IPS-20b (cell line): ENCODE data around the gene SHROOM3.

Experiments used
- H3K27ac ChIP-seq: one replicate; pipeline ENCODE4 v1.5.1; 2013; ENCODE audit warnings: low read length
- H3K27me3 ChIP-seq: 2 replicates; pipeline ENCODE4 v1.6.1; 2013; ENCODE audit warnings: mild to moderate bottlenecking, low read length, inconsistent platforms; ENCODE audit not compliant: insufficient read depth
- H3K36me3 ChIP-seq: 2 replicates; pipeline ENCODE4 v1.6.1; 2013; ENCODE audit warnings: low read depth, mild to moderate bottlenecking, inconsistent platforms, low read length, moderate library complexity; ENCODE audit not compliant: insufficient read depth
- H3K4me1 ChIP-seq: 2 replicates; pipeline ENCODE4 v1.6.1; 2013; ENCODE audit warnings: mild to moderate bottlenecking, control low read depth, inconsistent platforms, low read length, moderate library complexity; ENCODE audit not compliant: insufficient read depth
- H3K4me3 ChIP-seq: 2 replicates; pipeline ENCODE4 v1.5.1; 2013; ENCODE audit warnings: mild to moderate bottlenecking, low read length, inconsistent platforms
- H3K9ac ChIP-seq: 2 replicates; pipeline ENCODE4 v1.6.1; 2013; ENCODE audit warnings: low read depth, mild to moderate bottlenecking, inconsistent platforms, low read length, moderate library complexity
- H3K9me3 ChIP-seq: 2 replicates; pipeline ENCODE4 v1.6.1; 2013; ENCODE audit warnings: mild to moderate bottlenecking, low read depth, low read length, inconsistent platforms; ENCODE audit not compliant: insufficient read depth

SHROOM3 gene

GRCh38 chr4:76434901-76435527 lies at the start of gene SHROOM3:
SHROOM3 (plus strand) TSS chr4:76435229; CDS start chr4:76436053, 824 bp downstream.
- Histone ChIP-seq H3K36me3 (no peaks in the 10 kb centered on the region), H3K4me1 (peaks cover 38% of the 10 kb centered on the region), H3K4me3 (peak within 1 kb of the TSS; percentile 67), H3K9me3 (no peaks in the 10 kb centered on the region), H3K27ac (peak within 1 kb of the TSS; percentile 3), H3K9ac (peak within 1 kb of the TSS; percentile 70), H3K27me3 (no peaks in the 10 kb centered on the region)

- Histone ChIP-seq H3K4me1 (peaks cover 17% of the 10 kb centered on the region; the same call in 1 of the 2 replicates), H3K27me3 (no peaks in the 10 kb centered on the region), H3K4me3 (no peak overlapping the region), H3K9me3 (peaks cover 2% of the 10 kb centered on the region; the same call in 1 of the 2 replicates), H3K27ac (no peak overlapping the region), H3K36me3 (no peaks in the 10 kb centered on the region), H3K9ac (no peak overlapping the region)
These were observed 49.1 kb upstream of the SHROOM3 start for GRCh38 chr4:76385974-76386373.

GRCh38 chr4:76386566-76387305 lies 48.3 kb upstream of the SHROOM3 start:
- no peaks in the 10 kb centered on the region for H3K36me3 ChIP-seq
- H3K27me3 ChIP-seq: no peaks in the 10 kb centered on the region
- H3K9me3 ChIP-seq: no peaks in the 10 kb centered on the region; the same call in 1 of the 2 replicates
- no peak overlapping the region for H3K4me3 ChIP-seq
- no peak overlapping the region for H3K9ac ChIP-seq
- H3K4me1 ChIP-seq: peaks cover 16% of the 10 kb centered on the region; the same call in 1 of the 2 replicates
- no peak overlapping the region for H3K27ac ChIP-seq

GRCh38 chr4:76388160-76388908 lies 46.7 kb upstream of the SHROOM3 start:
- Histone ChIP-seq H3K9ac (no peak overlapping the region), H3K4me1 (peaks cover 12% of the 10 kb centered on the region; the same call in 1 of the 2 replicates), H3K27ac (no peak overlapping the region), H3K36me3 (no peaks in the 10 kb centered on the region), H3K4me3 (no peak overlapping the region), H3K9me3 (peaks cover 6% of the 10 kb centered on the region), H3K27me3 (no peaks in the 10 kb centered on the region)

GRCh38 chr4:76401654-76402053 lies 33.4 kb upstream of the SHROOM3 start:
- Histone ChIP-seq H3K9ac (no peak overlapping the region), H3K27ac (no peak overlapping the region), H3K27me3 (no peaks in the 10 kb centered on the region), H3K9me3 (no peaks in the 10 kb centered on the region), H3K4me3 (no peak overlapping the region), H3K36me3 (no peaks in the 10 kb centered on the region), H3K4me1 (peaks cover 4% of the 10 kb centered on the region; the same call in 1 of the 2 replicates)

- no peaks in the 10 kb centered on the region for H3K9me3 ChIP-seq
- H3K27me3 ChIP-seq: no peaks in the 10 kb centered on the region
- H3K4me3 ChIP-seq: no peak overlapping the region
- H3K36me3 ChIP-seq: no peaks in the 10 kb centered on the region
- H3K27ac ChIP-seq: no peak overlapping the region
- no peak overlapping the region for H3K9ac ChIP-seq
- no peaks in the 10 kb centered on the region for H3K4me1 ChIP-seq
These were observed 28.9 kb upstream of the SHROOM3 start for GRCh38 chr4:76406081-76406480.

- Histone ChIP-seq H3K27ac (no peak overlapping the region), H3K4me1 (no peaks in the 10 kb centered on the region), H3K9me3 (no peaks in the 10 kb centered on the region), H3K27me3 (no peaks in the 10 kb centered on the region), H3K36me3 (no peaks in the 10 kb centered on the region), H3K4me3 (no peak overlapping the region), H3K9ac (no peak overlapping the region)
These were observed 27.4 kb upstream of the SHROOM3 start for GRCh38 chr4:76407440-76408119.

- Histone ChIP-seq H3K27me3 (no peaks in the 10 kb centered on the region), H3K4me1 (no peaks in the 10 kb centered on the region), H3K27ac (no peak overlapping the region), H3K4me3 (no peak overlapping the region), H3K9me3 (no peaks in the 10 kb centered on the region), H3K9ac (no peak overlapping the region), H3K36me3 (no peaks in the 10 kb centered on the region)
These were observed 24.4 kb upstream of the SHROOM3 start for GRCh38 chr4:76410636-76411035.

GRCh38 chr4:76420188-76420761 lies 14.8 kb upstream of the SHROOM3 start:
- H3K4me3 ChIP-seq: no peak overlapping the region
- H3K4me1 ChIP-seq: no peaks in the 10 kb centered on the region
- no peaks in the 10 kb centered on the region for H3K36me3 ChIP-seq
- no peak overlapping the region for H3K27ac ChIP-seq
- no peaks in the 10 kb centered on the region for H3K27me3 ChIP-seq
- H3K9ac ChIP-seq: no peak overlapping the region
- peaks cover 7% of the 10 kb centered on the region; the same call in 1 of the 2 replicates for H3K9me3 ChIP-seq

- H3K27me3 ChIP-seq: no peaks in the 10 kb centered on the region
- H3K9ac ChIP-seq: no peak within 1 kb of the TSS
- H3K36me3 ChIP-seq: no peaks in the 10 kb centered on the region
- no peak within 1 kb of the TSS for H3K4me3 ChIP-seq
- H3K4me1 ChIP-seq: no peaks in the 10 kb centered on the region
- no peak within 1 kb of the TSS for H3K27ac ChIP-seq
- H3K9me3 ChIP-seq: peaks cover 7% of the 10 kb centered on the region; the same call in 1 of the 2 replicates
These were observed 14.1 kb upstream of the SHROOM3 start, which contains the start of gene CCDC158 for GRCh38 chr4:76420762-76421581. CCDC158 (minus strand) TSS chr4:76421141; CDS start chr4:76403207, 17,934 bp downstream.
